PFSK-1 (cell line): ENCODE results near the gene CYLD.

Experiments
- FOXP2 ChIP-seq: optimal IDR thresholded peaks from 2 replicates; pipeline ENCODE3; 2011; ENCODE audit warnings: borderline replicate concordance, control low read depth, inconsistent platforms; ENCODE audit not compliant: insufficient read depth; ENCODE audit errors: extremely low read length, extremely low read depth
- POLR2AphosphoS5 ChIP-seq: IDR thresholded peaks from 2 replicates; pipeline ENCODE4 v1.6.1; 2012; ENCODE audit warnings: low read depth, mild to moderate bottlenecking, control low read depth, low read length, moderate library complexity
- REST ChIP-seq, 2 experiments: IDR thresholded peaks; 2 replicates each; pipeline versions ENCODE4 v1.6.1 to v1.8.0; 2011 to 2012; ENCODE audit warnings: low read depth in 2 of 2, low read length in 2 of 2, control low read depth in 1 of 2, inconsistent platforms in 1 of 2, mild to moderate bottlenecking in 1 of 2, moderate library complexity in 1 of 2; ENCODE audit not compliant: insufficient read depth in 1 of 2
- SIN3A ChIP-seq: IDR thresholded peaks from 2 replicates; pipeline ENCODE4 v1.6.1; 2012; ENCODE audit warnings: mild to moderate bottlenecking, low read length, moderate library complexity, borderline replicate concordance; ENCODE audit not compliant: insufficient read depth
- TAF1 ChIP-seq: IDR thresholded peaks from 2 replicates; pipeline ENCODE4 v1.6.1; 2012; ENCODE audit warnings: low read length, control low read depth, borderline replicate concordance; ENCODE audit not compliant: insufficient read depth

Gene CYLD

DNA sequence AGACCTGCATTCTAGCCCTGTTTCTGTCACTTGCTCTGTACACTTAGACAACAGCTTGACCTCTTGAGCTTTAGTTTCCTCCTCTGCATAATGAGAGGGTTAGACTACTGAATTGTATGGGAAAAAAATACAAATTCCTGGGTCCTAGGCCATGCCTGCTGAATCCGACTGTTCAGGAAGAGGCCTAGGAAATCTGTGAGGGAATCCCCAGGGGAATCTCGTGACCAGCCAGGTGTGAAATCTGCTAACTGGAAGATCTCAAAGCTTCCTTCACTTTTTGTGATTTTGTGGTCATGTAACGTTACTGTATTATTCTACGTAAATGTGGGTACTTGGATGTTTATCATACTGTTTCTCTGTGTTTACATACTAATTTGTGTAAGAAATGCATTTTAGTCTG, 58.2 kb downstream of the CYLD start:
- TF ChIP-seq FOXP2, result no peak
- TF ChIP-seq POLR2AphosphoS5, result no peak
- TF ChIP-seq TAF1, result no peak
- TF ChIP-seq REST (IDR thresholded peaks at IDR 0.05; ENCODE audit: insufficient read depth in 1 of 2, low read depth in 2 of 2, low read length in 2 of 2), result no peak

GRCh38 chr16:50801036-50801435, 59.1 kb downstream of the CYLD start:
- TF ChIP-seq POLR2AphosphoS5 (no peak), REST (IDR thresholded peaks at IDR 0.05; ENCODE audit: insufficient read depth in 1 of 2, low read depth in 2 of 2, low read length in 2 of 2) (no peak), SIN3A (no peak), FOXP2 (no peak), TAF1 (no peak)

GRCh38 chr16:50802000-50802399, 60.1 kb downstream of the CYLD start:
- TF ChIP-seq FOXP2 (no peak), SIN3A (no peak), REST (IDR thresholded peaks at IDR 0.05; ENCODE audit: insufficient read depth in 1 of 2, low read depth in 2 of 2, low read length in 2 of 2) (no peak), TAF1 (no peak), POLR2AphosphoS5 (no peak)

- TF ChIP-seq POLR2AphosphoS5 (no peak), REST (IDR thresholded peaks at IDR 0.05; ENCODE audit: insufficient read depth in 1 of 2, low read depth in 2 of 2, low read length in 2 of 2) (no peak), FOXP2 (no peak), SIN3A (no peak), TAF1 (no peak)
These were observed 61.1 kb downstream of the CYLD start for GRCh38 chr16:50802961-50803360.

DNA sequence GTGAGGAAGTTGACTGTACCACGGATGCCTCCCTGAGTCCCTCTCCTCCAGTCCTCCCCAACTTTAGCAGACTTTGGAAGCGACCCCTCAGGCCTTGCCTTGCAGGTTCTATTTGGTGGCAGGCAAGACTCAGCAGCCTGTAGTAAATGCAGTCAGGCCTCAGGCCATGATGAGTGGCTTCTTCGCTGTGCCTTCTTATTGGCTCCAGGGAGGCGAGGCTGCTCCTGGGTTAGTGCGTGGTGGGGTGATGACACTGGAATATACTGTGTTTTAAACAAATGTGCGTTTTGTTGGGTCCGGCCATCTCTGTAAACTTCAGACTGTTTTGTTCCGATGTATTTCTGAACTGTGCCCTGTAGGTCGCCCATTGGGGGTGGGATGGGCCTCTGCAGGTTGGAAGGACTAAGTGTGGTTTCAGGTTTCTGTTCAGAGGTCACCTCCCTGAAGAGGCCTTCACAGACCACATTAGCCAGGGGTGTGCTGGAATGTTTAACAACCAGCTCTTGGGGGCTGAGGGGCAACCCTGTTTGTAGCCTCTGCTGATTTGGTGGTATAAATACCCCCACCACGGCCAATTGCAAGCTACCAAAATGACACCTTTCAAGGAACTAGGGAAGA, 62.5 kb downstream of the CYLD start:
- TF ChIP-seq SIN3A, result no peak
- no peak for TF ChIP-seq FOXP2
- no peak for TF ChIP-seq POLR2AphosphoS5
- TF ChIP-seq TAF1, result no peak
- TF ChIP-seq REST (IDR thresholded peaks at IDR 0.05; ENCODE audit: insufficient read depth in 1 of 2, low read depth in 2 of 2, low read length in 2 of 2), result no peak
